ENCODE results near the gene NTRK3. TPM values are rescaled to one million over a fixed set of nuclear protein-coding genes. Genes with fewer than 3 reads are reported as not detected.

The NTRK3 gene
- total RNA-seq, 2 experiments from 2014 or later, result not detected

- Mint-ChIP-seq H3K9me3 (no peaks in the 10 kb centered on the region), H3K36me3 (ENCODE audit: low read depth) (no peaks in the 10 kb centered on the region), H3K27ac (no peak overlapping the region), H3K4me1 (ENCODE audit: low read depth) (no peaks in the 10 kb centered on the region), H3K27me3 (no peaks in the 10 kb centered on the region), H3K4me3 (no peak overlapping the region)
- ATAC-seq, result no peak
- ChIA-PET CTCF (interaction anchor here (0.6 kb wide), 1 partner anchor 89 kb away, joined by 4 read pairs; no protein-coding TSS in a partner anchor), POLR2A (no interaction called here)
- no peak for DNase-seq
- no peak for TF ChIP-seq CTCF (IDR thresholded peaks at IDR 0.05)
- intact Hi-C loops (cut with micrococcal nuclease), result no loop called here
Observed at GRCh38 chr15:88215066-88215648, 41.4 kb downstream of the NTRK3 start.

- Mint-ChIP-seq H3K4me1 (ENCODE audit: low read depth) (no peaks in the 10 kb centered on the region), H3K4me3 (no peak overlapping the region), H3K27ac (no peak overlapping the region), H3K27me3 (peaks cover 2% of the 10 kb centered on the region), H3K9me3 (no peaks in the 10 kb centered on the region), H3K36me3 (ENCODE audit: low read depth) (no peaks in the 10 kb centered on the region)
- no peak for DNase-seq
- CTCF ChIA-PET, result interaction anchor here (2.7 kb wide), 1 partner anchor 35 kb away, joined by 8 read pairs; no protein-coding TSS in a partner anchor
- no peak for TF ChIP-seq CTCF (IDR thresholded peaks at IDR 0.05)
- POLR2A ChIA-PET, result no interaction called here
- intact Hi-C loops (cut with micrococcal nuclease), result no loop called here
- no peak for ATAC-seq
Observed at GRCh38 chr15:88209111-88209510, 47.4 kb downstream of the NTRK3 start.

DNA sequence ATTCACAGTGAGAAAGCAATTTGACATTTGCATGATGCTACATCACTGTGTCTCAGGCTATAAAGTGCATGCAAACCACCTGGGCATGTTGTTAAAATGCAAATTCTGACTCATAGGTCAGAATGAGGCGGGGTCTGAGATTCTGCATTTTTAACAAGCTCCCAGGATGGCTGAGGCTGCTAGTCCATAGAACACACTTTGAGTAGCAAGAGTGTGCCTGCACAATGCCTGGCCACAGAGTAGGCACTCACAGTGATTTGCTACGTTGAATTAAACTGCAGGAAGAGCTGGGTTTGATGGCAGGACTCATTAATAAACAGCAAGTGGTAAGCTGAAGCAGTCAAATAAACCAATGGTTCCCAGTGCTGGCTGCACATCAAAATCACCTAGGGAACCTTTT is 48.1 kb downstream of the NTRK3 start:
- Mint-ChIP-seq H3K27ac (no peak overlapping the region), H3K9me3 (no peaks in the 10 kb centered on the region), H3K4me3 (no peak overlapping the region), H3K4me1 (ENCODE audit: low read depth) (no peaks in the 10 kb centered on the region), H3K36me3 (ENCODE audit: low read depth) (no peaks in the 10 kb centered on the region), H3K27me3 (peaks cover 2% of the 10 kb centered on the region)
- intact Hi-C loops (cut with micrococcal nuclease), result no loop called here
- ATAC-seq (no peak), DNase-seq (peak; percentile 9)
- POLR2A ChIA-PET, result no interaction called here
- no peak for TF ChIP-seq CTCF (IDR thresholded peaks at IDR 0.05)
- CTCF ChIA-PET, result interaction anchor here (2.7 kb wide), 1 partner anchor 35 kb away, joined by 8 read pairs; no protein-coding TSS in a partner anchor

DNA sequence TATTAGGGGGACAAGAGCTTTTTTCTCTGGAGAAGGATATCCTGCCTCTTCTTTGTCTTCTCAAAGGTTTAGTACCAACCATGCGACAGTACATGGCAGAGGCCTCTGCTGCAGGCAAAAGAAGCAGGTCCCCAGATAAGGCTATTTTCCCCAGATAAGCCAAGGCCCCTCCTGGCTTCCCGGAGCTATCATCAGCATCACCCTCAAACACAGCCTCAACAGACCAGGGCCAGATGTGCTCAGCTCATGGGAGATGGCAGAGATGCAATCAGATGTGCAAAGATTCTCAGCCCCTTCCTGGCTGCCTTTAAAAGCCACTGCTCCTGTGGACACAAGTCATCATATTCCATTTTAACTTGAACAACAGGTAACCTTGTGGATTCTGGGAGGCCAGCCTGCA is 49.0 kb downstream of the NTRK3 start:
- Mint-ChIP-seq H3K36me3 (ENCODE audit: low read depth) (no peaks in the 10 kb centered on the region), H3K27me3 (peaks cover 2% of the 10 kb centered on the region), H3K9me3 (no peaks in the 10 kb centered on the region), H3K4me1 (ENCODE audit: low read depth) (no peaks in the 10 kb centered on the region), H3K27ac (no peak overlapping the region), H3K4me3 (no peak overlapping the region)
- DNase-seq (no peak), ATAC-seq (no peak)
- ChIA-PET POLR2A (no interaction called here), CTCF (interaction anchor here (1.1 kb wide), 1 partner anchor 37 kb away, joined by 3 read pairs; no protein-coding TSS in a partner anchor)
- no peak for TF ChIP-seq CTCF (IDR thresholded peaks at IDR 0.05)
- intact Hi-C loops (cut with micrococcal nuclease), result no loop called here

GRCh38 chr15:88204584-88204983 is 52.0 kb downstream of the NTRK3 start:
- H3K4me3 Mint-ChIP-seq, result no peak overlapping the region
- H3K9me3 Mint-ChIP-seq, result no peaks in the 10 kb centered on the region
- TF ChIP-seq CTCF (IDR thresholded peaks at IDR 0.05), result no peak
- H3K4me1 Mint-ChIP-seq (ENCODE audit: low read depth), result no peaks in the 10 kb centered on the region
- peaks cover 2% of the 10 kb centered on the region for H3K27me3 Mint-ChIP-seq
- CTCF ChIA-PET, result no interaction called here
- ATAC-seq (no peak), DNase-seq (no peak)
- POLR2A ChIA-PET, result no interaction called here
- H3K36me3 Mint-ChIP-seq (ENCODE audit: low read depth), result no peaks in the 10 kb centered on the region
- H3K27ac Mint-ChIP-seq, result no peak overlapping the region
- intact Hi-C loops (cut with micrococcal nuclease), result no loop called here
